ENCODE results near the gene FUT3. TPM values are rescaled to one million over a fixed set of nuclear protein-coding genes. Genes with fewer than 3 reads are reported as not detected.
"Not testable (repeated sequence)": the region's sequence is repeated elsewhere in the genome, so short reads cannot be mapped to it uniquely, and the experiment has no call there.

Gene FUT3
- total RNA-seq, 1 donor from 2014 or later: not detected

DNA sequence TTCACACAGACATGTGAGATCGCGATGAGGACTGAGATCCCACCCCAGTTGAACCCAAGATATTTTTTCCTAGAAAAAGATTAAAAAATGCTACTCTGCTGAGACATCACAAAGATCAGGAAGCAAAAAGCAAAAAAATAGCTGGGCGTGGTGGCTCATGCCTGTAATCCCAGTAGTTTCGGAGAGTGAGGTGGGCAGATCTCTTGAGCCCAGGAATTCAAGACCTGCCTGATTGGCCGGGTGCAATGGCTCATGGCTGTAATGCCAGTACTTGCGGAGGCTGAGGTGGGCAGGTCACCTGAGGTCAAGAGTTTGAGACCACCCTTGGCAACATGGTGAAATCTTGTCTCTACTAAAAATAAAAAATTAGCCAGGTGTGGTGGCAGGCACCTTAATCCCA, 1.1 kb downstream of the FUT3 start:
- no peak for DNase-seq (ENCODE audit: extremely low read depth, low read depth, low spot score)

GRCh38 chr19:5848621-5849020, 2.6 kb downstream of the FUT3 start:
- DNase-seq (ENCODE audit: extremely low read depth, low read depth, low spot score): not testable (repeated sequence)

- DNase-seq (ENCODE audit: extremely low read depth, low read depth, low spot score): not testable (repeated sequence)
Observed at GRCh38 chr19:5847846-5848245, 3.4 kb downstream of the FUT3 start.

GRCh38 chr19:5844456-5845433, 6.5 kb downstream of the FUT3 start:
- DNase-seq (ENCODE audit: extremely low read depth, low read depth, low spot score): no peak

- DNase-seq (ENCODE audit: extremely low read depth, low read depth, low spot score): no peak
Observed at GRCh38 chr19:5843295-5843927, 7.8 kb downstream of the FUT3 start.

DNA sequence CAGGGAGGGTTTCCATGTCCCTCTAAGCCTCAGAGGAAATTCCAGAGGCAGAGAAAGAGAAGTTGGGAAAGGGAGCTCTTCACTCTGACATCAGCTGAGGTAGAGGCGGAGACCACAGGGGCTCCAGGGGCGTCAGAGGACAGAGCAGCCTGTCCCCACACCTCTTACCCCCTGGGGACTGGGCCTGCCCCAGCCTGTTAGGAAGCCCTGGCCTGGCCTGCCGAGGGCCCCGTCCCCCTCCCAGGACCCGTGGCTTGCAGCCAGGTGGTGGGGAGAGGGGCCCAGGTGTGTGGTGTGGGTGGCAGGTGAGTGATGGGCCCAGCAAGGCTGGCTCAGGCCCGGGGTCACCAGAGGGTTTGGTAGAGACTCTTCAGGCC, 9.5 kb downstream of the FUT3 start:
- not testable (repeated sequence) for DNase-seq (ENCODE audit: extremely low read depth, low read depth, low spot score)

DNA sequence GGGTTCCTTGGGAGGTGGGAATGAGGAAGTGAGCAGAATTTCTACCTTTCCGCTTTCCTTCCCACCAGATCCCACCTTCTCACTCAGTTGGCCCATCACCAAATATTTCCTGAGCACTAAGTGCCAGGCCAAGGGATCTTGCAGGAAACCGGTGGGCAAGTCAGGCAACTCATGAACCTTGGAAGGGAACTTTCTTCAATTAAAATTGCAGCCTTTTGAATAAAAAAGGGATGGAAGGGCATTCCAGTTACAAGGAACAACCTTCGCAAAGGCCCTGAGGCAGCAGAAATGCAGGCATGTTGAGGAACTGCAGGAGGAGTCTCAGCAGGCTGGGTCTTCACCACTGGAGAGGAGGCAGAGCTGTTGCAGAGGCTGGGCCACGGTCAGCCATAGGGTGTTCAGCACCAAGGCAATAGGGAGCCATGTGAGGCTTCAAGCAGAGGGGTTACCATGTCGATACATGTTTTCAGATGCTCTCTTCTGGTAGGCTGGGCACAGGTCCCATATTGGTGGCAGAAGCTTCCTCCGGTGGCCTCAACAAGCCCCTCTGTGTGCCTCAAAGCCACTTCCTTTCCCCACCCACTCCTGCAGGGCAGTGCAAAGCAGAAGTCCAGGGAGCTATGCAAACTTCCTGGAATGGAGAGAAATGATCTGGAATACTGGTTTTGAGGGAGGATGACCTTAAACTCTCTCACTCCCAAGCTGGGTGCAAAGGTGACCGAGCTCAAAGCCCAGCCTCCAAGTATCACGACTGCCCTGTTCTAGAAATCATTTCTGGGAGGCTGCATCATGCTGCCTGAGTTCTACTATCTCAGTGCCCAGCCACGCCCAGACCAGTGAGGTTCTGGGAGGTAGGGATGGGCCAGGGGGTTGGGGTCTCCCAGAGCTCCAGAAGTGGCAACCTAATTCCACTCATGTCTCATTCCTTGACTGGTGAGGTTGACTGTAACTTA, 11.9 kb downstream of the FUT3 start, which contains the start of gene FUT6:
Gene FUT6, minus strand, starts transcription at position 638 of the 953 bp plus-strand sequence. CDS start 7,135 bp downstream, outside the sequence.
- no peak for DNase-seq (ENCODE audit: extremely low read depth, low read depth, low spot score)

DNA sequence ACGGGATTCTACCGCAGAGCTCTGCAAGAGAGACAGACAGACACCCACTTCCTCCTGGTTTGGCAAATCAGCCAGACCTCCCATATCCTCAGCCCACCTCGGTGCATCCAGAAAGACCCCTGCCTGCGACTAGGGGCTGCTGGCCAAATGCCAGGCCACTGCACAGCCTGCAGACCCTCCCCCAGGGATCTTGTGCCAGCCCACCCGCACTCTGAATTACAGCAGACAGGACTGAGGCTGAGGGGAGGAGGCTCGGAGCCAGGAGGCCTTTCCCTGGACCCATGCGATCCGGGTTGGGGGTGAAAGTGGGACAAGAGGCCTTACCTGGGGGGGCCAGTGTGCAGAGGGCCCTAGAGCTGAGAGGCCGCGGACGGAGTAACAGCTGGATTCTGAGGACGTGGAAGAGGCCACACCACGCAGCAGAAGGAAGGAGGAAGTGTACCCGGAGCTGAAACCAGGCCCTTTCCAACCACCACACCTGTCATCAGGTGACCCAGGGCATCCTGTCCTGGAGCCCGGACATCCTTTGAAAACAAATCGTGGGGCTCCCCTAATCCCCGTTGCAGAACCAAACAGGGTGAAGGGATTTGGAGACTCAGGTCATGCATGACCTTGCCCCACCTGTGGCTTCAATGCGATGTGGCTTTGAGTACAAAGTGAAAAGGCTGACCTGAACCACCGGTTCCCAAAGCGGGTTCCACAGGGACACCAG, 12.7 kb downstream of the FUT3 start:
- DNase-seq (ENCODE audit: extremely low read depth, low read depth, low spot score): no peak

- DNase-seq (ENCODE audit: extremely low read depth, low read depth, low spot score): no peak
Observed at GRCh38 chr19:5837761-5838352, 13.4 kb downstream of the FUT3 start.

- no peak for DNase-seq (ENCODE audit: extremely low read depth, low read depth, low spot score)
Observed at GRCh38 chr19:5832527-5833216, 18.6 kb downstream of the FUT3 start.

DNA sequence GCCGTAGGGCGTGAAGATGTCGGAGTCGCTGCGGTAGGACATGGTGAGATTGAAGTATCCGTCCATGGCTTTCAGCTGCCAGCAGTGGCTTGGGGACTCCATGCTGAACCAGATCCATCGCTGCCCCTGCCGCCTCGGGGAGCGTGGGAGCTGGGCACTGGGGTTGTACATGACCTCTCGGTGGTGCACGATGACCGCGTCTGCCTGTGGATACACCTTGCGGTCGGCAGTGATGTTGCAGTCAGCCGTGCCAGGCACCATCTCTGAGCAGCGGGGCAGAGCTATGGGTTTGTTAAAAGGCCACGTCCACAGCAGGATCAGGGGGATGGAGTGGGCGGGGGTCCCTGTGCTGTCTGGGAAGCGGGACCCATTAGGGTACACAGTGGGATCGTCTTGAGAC, 19.2 kb downstream of the FUT3 start:
- no peak for DNase-seq (ENCODE audit: extremely low read depth, low read depth, low spot score)

DNA sequence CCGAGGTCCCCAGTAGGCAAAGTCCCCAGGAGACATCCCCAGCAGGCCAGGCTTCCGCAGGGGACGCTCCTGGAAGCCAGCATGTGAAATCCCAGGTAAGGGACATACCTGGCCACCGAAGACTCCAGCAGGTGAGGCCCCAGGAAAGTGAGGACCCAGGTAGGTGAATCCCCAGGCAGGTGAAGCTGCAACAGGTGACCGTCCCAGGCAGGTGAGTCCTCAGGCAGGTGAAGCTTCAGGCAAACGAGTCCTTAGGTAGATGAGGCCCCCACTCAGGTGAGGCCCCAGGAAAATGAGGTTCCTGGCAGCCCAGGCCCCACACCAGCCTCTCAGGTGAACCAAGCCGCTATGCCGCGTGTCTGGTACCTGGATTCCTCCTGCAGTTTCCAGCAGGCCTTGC, 20.1 kb downstream of the FUT3 start:
- no peak for DNase-seq (ENCODE audit: extremely low read depth, low read depth, low spot score)

- DNase-seq (ENCODE audit: extremely low read depth, low read depth, low spot score): no peak
Observed at GRCh38 chr19:5829567-5830310, 21.5 kb downstream of the FUT3 start.

GRCh38 chr19:5828661-5829566, 22.3 kb downstream of the FUT3 start:
- no peak for DNase-seq (ENCODE audit: extremely low read depth, low read depth, low spot score)

DNA sequence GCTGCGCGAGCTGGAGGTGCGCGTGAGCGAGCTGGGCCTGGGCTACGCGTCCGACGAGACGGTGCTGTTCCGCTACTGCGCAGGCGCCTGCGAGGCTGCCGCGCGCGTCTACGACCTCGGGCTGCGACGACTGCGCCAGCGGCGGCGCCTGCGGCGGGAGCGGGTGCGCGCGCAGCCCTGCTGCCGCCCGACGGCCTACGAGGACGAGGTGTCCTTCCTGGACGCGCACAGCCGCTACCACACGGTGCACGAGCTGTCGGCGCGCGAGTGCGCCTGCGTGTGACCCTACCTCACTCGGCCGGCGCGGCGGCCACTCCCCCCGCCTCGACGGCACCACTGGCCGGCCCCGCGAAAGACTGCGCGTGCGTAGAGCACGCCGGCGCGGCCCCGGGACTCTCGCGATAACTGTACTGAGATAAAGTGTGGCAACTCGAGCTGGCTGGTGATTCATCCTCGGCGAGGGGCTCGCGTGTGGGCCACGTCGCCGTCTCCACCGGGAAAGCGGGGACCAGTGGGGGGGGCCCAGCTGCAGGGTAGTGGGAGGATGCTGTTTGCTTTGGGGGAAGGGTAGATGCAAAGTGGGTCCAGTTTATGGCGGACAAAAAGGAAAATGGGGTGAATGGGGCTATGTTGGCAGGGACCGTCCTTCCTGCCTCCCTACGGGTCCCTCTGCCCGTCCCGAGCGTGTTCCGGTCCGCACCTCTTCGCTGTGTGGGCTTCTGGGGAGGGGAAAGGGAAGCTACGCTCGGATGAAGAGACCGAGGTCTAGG, 23.2 kb downstream of the FUT3 start:
- peak; percentile 36 for DNase-seq (ENCODE audit: extremely low read depth, low read depth, low spot score)

DNA sequence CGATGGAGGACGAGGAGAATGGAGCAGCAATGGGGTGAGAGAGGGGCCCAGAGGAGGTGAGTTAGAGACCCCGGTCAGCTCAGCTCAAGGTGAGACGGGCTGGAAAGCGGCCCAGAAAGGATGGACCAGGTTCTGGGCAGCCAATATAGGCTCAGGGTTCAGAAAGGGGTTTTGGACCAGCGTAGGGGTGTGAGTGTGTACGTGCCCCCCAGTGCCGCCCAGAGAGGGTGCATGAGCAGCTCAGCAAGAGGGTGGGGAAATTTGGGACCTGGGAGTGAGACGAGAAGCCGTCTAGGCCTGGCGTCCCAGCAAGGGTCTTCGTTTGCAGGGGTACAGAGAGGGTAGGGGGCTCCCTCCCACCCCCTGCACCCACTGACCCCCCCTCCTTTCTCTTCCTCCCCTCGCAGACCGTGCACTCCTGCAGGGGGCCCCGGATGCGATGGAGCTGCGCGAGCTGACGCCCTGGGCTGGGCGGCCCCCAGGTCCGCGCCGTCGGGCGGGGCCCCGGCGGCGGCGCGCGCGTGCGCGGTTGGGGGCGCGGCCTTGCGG, 23.8 kb downstream of the FUT3 start:
- DNase-seq (ENCODE audit: extremely low read depth, low read depth, low spot score): no peak
